Neural progenitor cell (in vitro differentiated cells): ENCODE results near the gene OR5H15. TPM values are rescaled to one million over a fixed set of nuclear protein-coding genes. Genes with fewer than 3 reads are reported as not detected.
"Not testable (repeated sequence)": the region's sequence is repeated elsewhere in the genome, so short reads cannot be mapped to it uniquely, and the experiment has no call there.

Experiments used
- DNase-seq: peaks from one replicate; pipeline ENCODE4 v3.0.0-alpha.2; 2016; ENCODE audit warnings: low spot score
- H2AFZ ChIP-seq: fragments of 200-600 bp; sonication (generic); replicated peaks from 2 replicates; pipeline ENCODE4 v1.6.1; 2016; ENCODE audit warnings: antibody characterized with exemption
- H3F3A ChIP-seq: fragments of 200-600 bp; sonication (generic); 2 replicates; pipeline ENCODE4 v1.6.1; 2016; ENCODE audit warnings: antibody characterized with exemption, low read depth
- H3K27ac ChIP-seq: fragments of 200-600 bp; sonication (generic); 2 replicates; pipeline ENCODE4 v1.5.1; 2016; ENCODE audit warnings: mild to moderate bottlenecking
- H3K27me3 ChIP-seq: fragments of 200-600 bp; sonication (generic); 2 replicates; pipeline ENCODE4 v1.6.1; 2016; ENCODE audit warnings: mild to moderate bottlenecking, moderate library complexity
- H3K36me3 ChIP-seq: fragments of 200-600 bp; sonication (generic); 2 replicates; pipeline ENCODE4 v1.5.1; 2016
- H3K4me1 ChIP-seq: fragments of 200-600 bp; sonication (generic); 2 replicates; pipeline ENCODE4 v1.6.1; 2016; ENCODE audit warnings: mixed run types
- H3K4me2 ChIP-seq: fragments of 200-600 bp; sonication (generic); 2 replicates; pipeline ENCODE4 v1.6.1; 2016
- H3K4me3 ChIP-seq: fragments of 200-600 bp; sonication (generic); 2 replicates; pipeline ENCODE4 v1.5.1; 2016
- H3K79me2 ChIP-seq: fragments of 200-600 bp; sonication (generic); 2 replicates; pipeline ENCODE4 v1.6.1; 2016; ENCODE audit warnings: low read depth
- H3K9ac ChIP-seq: fragments of 200-600 bp; sonication (generic); 2 replicates; pipeline ENCODE4 v1.6.1; 2016
- H3K9me3 ChIP-seq: fragments of 200-600 bp; sonication (generic); 2 replicates; pipeline ENCODE4 v1.5.1; 2016; ENCODE audit warnings: low read depth
- H4K20me1 ChIP-seq: fragments of 200-600 bp; sonication (generic); 2 replicates; pipeline ENCODE4 v1.6.1; 2016; ENCODE audit warnings: low read depth
- H3K27ac Mint-ChIP-seq: 3 replicates; pipeline ENCODE4 v1.8.0; 2021; ENCODE audit warnings: mixed read lengths
- H3K27me3 Mint-ChIP-seq: 2 replicates; pipeline ENCODE4 v1.8.0; 2022; ENCODE audit warnings: low read depth, mild to moderate bottlenecking, inconsistent platforms, moderate library complexity, mixed read lengths; ENCODE audit not compliant: insufficient read depth
- H3K36me3 Mint-ChIP-seq: 3 replicates; pipeline ENCODE4 v1.8.0; 2021; ENCODE audit warnings: mixed read lengths
- H3K4me1 Mint-ChIP-seq: 3 replicates; pipeline ENCODE4 v1.8.0; 2021; ENCODE audit warnings: mixed read lengths
- H3K4me3 Mint-ChIP-seq: 3 replicates; pipeline ENCODE4 v1.8.0; 2021; ENCODE audit warnings: mild to moderate bottlenecking, moderate library complexity, mixed read lengths
- H3K9me3 Mint-ChIP-seq: 3 replicates; pipeline ENCODE4 v1.8.0; 2020; ENCODE audit warnings: mixed read lengths
- CTCF ChIP-seq: fragments of 200-600 bp; sonication (generic); IDR thresholded peaks from 2 replicates; pipeline ENCODE4 v1.5.1; 2017; ENCODE audit warnings: antibody characterized with exemption, mild to moderate bottlenecking
- EZH2 ChIP-seq: fragments of 200-600 bp; sonication (generic); IDR thresholded peaks from 2 replicates; pipeline ENCODE4 v1.6.1; 2017; ENCODE audit warnings: antibody characterized with exemption, mild to moderate bottlenecking, moderate library complexity
- EZH2phosphoT487 ChIP-seq: fragments of 200-600 bp; sonication (generic); IDR thresholded peaks from 2 replicates; pipeline ENCODE4 v1.6.1; 2017; ENCODE audit warnings: antibody characterized with exemption
- total RNA-seq: library from RNA; depleted of rRNA; stranded (reverse); fragments of >200 nt; gene quantifications from 2 replicates; pipeline ENCODE4 v1.2.3, GENCODE V29; 2015; ENCODE audit warnings: low replicate concordance

The OR5H15 gene
- total RNA-seq, 1 donor from 2014 or later: not detected

DNA sequence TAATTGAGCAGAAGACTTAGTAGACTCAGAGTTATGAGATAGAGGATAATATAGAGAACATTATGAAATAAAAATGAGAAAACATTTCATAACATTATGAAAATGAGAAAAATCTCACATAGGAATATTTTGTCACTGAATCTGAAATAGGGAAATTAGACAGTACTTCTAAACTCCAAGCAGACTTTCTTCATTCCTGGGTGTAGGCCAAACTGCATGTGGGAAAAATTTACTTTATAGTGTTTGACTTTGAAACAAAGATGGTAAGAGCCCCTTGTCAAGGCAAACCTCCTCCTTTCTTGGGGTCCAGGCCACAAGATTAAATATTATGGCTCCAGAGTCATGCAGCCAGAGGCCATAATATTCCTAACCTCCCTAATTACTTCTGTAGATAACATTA is 26.0 kb upstream of the OR5H15 start:
- H3K4me3 Mint-ChIP-seq: no peak overlapping the region

DNA sequence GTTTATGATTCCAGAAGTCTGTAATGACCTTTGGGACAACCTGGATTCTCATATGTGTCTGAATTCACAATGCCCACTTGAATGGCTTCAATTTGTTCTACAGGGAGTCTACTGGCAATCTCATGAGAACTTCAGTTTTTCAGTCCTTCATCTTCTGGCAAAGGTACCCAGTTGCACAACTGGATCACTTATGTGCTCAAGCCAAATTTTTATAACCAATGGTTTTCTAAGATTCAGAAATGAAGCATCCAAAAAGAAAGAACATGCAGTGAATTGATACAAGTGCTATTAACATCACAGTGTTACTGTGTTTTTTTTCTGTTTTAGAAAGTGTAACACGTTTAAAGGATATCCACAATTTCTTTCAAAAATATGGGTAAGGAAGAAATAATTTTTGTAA is 19.3 kb upstream of the OR5H15 start, which contains the start of gene OR5H14:
TSS of gene OR5H14 (plus strand) at position 301 of the 400 bp plus-strand sequence. CDS start 1,907 bp downstream, outside the sequence.
- no peaks in the 10 kb centered on the region for H3K27me3 ChIP-seq
- TF ChIP-seq EZH2 (no peak), CTCF (no peak), EZH2phosphoT487 (no peak)
- no peaks in the 10 kb centered on the region for H4K20me1 ChIP-seq
- DNase-seq: no peak
- Mint-ChIP-seq H3K36me3 (no peaks in the 10 kb centered on the region), H3K27ac (no peak within 1 kb of the TSS), H3K4me1 (no peaks in the 10 kb centered on the region), H3K27me3 (no peaks in the 10 kb centered on the region), H3K4me3 (no peak within 1 kb of the TSS), H3K9me3 (no peaks in the 10 kb centered on the region)
- H3K79me2 ChIP-seq: no peaks in the 10 kb centered on the region
- H3K9ac ChIP-seq: no peak within 1 kb of the TSS
- no peak within 1 kb of the TSS for H3K4me2 ChIP-seq
- H2AFZ ChIP-seq: no peak within 1 kb of the TSS
- H3K9me3 ChIP-seq: no peaks in the 10 kb centered on the region
- no peaks in the 10 kb centered on the region for H3F3A ChIP-seq
- H3K4me3 ChIP-seq: no peak within 1 kb of the TSS
- H3K4me1 ChIP-seq: no peaks in the 10 kb centered on the region
- no peak within 1 kb of the TSS for H3K27ac ChIP-seq
- no peaks in the 10 kb centered on the region for H3K36me3 ChIP-seq

More for the DNA sequence above, 26.0 kb upstream of the OR5H15 start:
- no peaks in the 10 kb centered on the region for H3K9me3 Mint-ChIP-seq
- H3K4me1 ChIP-seq: no peaks in the 10 kb centered on the region
- H3K9ac ChIP-seq: no peak overlapping the region
- TF ChIP-seq EZH2: no peak
- TF ChIP-seq CTCF: no peak
- no peak for TF ChIP-seq EZH2phosphoT487
- H3K27me3 Mint-ChIP-seq: no peaks in the 10 kb centered on the region
- no peaks in the 10 kb centered on the region for H3K36me3 ChIP-seq
- no peak overlapping the region for H3K4me2 ChIP-seq
- H2AFZ ChIP-seq: no peak overlapping the region
- no peaks in the 10 kb centered on the region for H3K9me3 ChIP-seq
- no peaks in the 10 kb centered on the region for H3K27me3 ChIP-seq
- H3K79me2 ChIP-seq: no peaks in the 10 kb centered on the region
- H3K4me3 ChIP-seq: no peak overlapping the region
- no peak overlapping the region for H3K27ac Mint-ChIP-seq
- H3K36me3 Mint-ChIP-seq: no peaks in the 10 kb centered on the region
- DNase-seq: no peak
- no peak overlapping the region for H3K27ac ChIP-seq
- H3K4me1 Mint-ChIP-seq: peaks cover under 1% of the 10 kb centered on the region
- H3F3A ChIP-seq: no peaks in the 10 kb centered on the region
- H4K20me1 ChIP-seq: no peaks in the 10 kb centered on the region

GRCh38 chr3:98148751-98149150 is 17.7 kb upstream of the OR5H15 start:
- H3K9ac ChIP-seq: no peak overlapping the region
- H3K36me3 ChIP-seq: no peaks in the 10 kb centered on the region
- no peak overlapping the region for H3K4me3 ChIP-seq
- no peaks in the 10 kb centered on the region for H3F3A ChIP-seq
- Mint-ChIP-seq H3K9me3 (no peaks in the 10 kb centered on the region), H3K27ac (no peak overlapping the region), H3K36me3 (no peaks in the 10 kb centered on the region), H3K4me1 (no peaks in the 10 kb centered on the region), H3K4me3 (no peak overlapping the region), H3K27me3 (no peaks in the 10 kb centered on the region)
- H3K27me3 ChIP-seq: no peaks in the 10 kb centered on the region
- no peak overlapping the region for H3K27ac ChIP-seq
- no peak overlapping the region for H2AFZ ChIP-seq
- no peaks in the 10 kb centered on the region for H3K79me2 ChIP-seq
- no peaks in the 10 kb centered on the region for H3K4me1 ChIP-seq
- no peaks in the 10 kb centered on the region for H3K9me3 ChIP-seq
- H4K20me1 ChIP-seq: no peaks in the 10 kb centered on the region
- TF ChIP-seq EZH2phosphoT487: no peak
- no peak for TF ChIP-seq CTCF
- TF ChIP-seq EZH2: no peak
- H3K4me2 ChIP-seq: no peak overlapping the region
- DNase-seq: no peak

GRCh38 chr3:98149456-98149855 is 17.0 kb upstream of the OR5H15 start:
- H3K27me3 ChIP-seq, H4K20me1 ChIP-seq, H3F3A ChIP-seq, H2AFZ ChIP-seq, H3K9me3 Mint-ChIP-seq, H3K27me3 Mint-ChIP-seq, H3K9ac ChIP-seq, H3K36me3 Mint-ChIP-seq, H3K27ac Mint-ChIP-seq, H3K9me3 ChIP-seq, H3K4me3 Mint-ChIP-seq, H3K4me3 ChIP-seq, H3K4me1 ChIP-seq, DNase-seq, H3K4me2 ChIP-seq, H3K4me1 Mint-ChIP-seq, H3K27ac ChIP-seq, H3K36me3 ChIP-seq, H3K79me2 ChIP-seq: not testable (repeated sequence)
